K562 (cell line): ENCODE data around the gene ADIPOR2. TPM values are rescaled to one million over a fixed set of nuclear protein-coding genes. Genes with fewer than 3 reads are reported as not detected.

Experiments used
- RREB1 ChIP-seq: fragments of 250-450 bp; sonication (Bioruptor Pico); IDR thresholded peaks from 2 replicates; pipeline ENCODE4 v1.4.0; 2020
- SRSF1 ChIP-seq: fragments of 200-400 bp; formaldehyde crosslinking; IDR thresholded peaks from 2 replicates; pipeline ENCODE4 v1.6.1; 2017; ENCODE audit warnings: mild to moderate bottlenecking, low read depth, low read length, moderate library complexity
- ZBTB49 ChIP-seq: sonication (generic); formaldehyde crosslinking; IDR thresholded peaks from 2 replicates; pipeline ENCODE4 v1.8.0; 2022; ENCODE audit warnings: missing genetic modification reagents, mild to moderate bottlenecking, borderline replicate concordance
- polyA plus RNA-seq, 8 experiments: library from polyadenylated mRNA; depleted of rRNA in 4 of 8; stranded (reverse) in 5 of 8; unstranded in 3 of 8; fragments of >200 nt; fragmentation: Nextera tagmentation in 2 of 8; fragmentation: Illumina TruSeq in 1 of 8; extraction: Ambion mirVana in 2 of 8; extraction: Trizol in 1 of 8; gene quantifications; 2 replicates each; pipeline versions ENCODE4 v1.2.1 to v1.2.3, GENCODE V29; 2011 to 2014; ENCODE audit warnings: inconsistent platforms in 1 of 8, missing spikeins in 1 of 8
- total RNA-seq, 7 experiments: library from RNA; depleted of rRNA in 6 of 7; stranded (reverse); fragments of >200 nt in 6 of 7; fragmentation: Illumina TruSeq in 2 of 7; extraction: Trizol in 2 of 7; gene quantifications; 2 replicates each; pipeline versions ENCODE4 v1.2.1 to v1.2.3, GENCODE V29; 2011 to 2021; ENCODE audit warnings: low replicate concordance in 1 of 7

ADIPOR2 gene
- total and polyA plus RNA-seq, 9 of the 15 experiments (the other 6 are each of a cell fraction or from before 2014, with no cell fraction given) = 10.9 to 63.5 (median 46.0) TPM

GRCh38 chr12:1806301-1807086 is 115.6 kb downstream of the ADIPOR2 start (continued):
- TF ChIP-seq RREB1 = no peak
- no peak for TF ChIP-seq SRSF1
- no peak for TF ChIP-seq ZBTB49 (CRISPR knock-in tag)
